22Rv1 (cell line): ENCODE measurements around the gene JAKMIP1.

ENCODE experiments used
- H3K27ac ChIP-seq: fragments of 450-650 bp; 2 replicates; pipeline ENCODE4 v1.5.1; 2017
- ZFX ChIP-seq: fragments of 450-650 bp; IDR thresholded peaks from 2 replicates; pipeline ENCODE4 v1.6.1; 2017; ENCODE audit warnings: antibody characterized with exemption, borderline replicate concordance
- TF ChIP-seq, protein P1 (sequence below): fragments of 450-650 bp; IDR thresholded peaks from 2 replicates; pipeline ENCODE4 v1.5.1; 2017; ENCODE audit warnings: mild to moderate bottlenecking

The JAKMIP1 gene

DNA sequence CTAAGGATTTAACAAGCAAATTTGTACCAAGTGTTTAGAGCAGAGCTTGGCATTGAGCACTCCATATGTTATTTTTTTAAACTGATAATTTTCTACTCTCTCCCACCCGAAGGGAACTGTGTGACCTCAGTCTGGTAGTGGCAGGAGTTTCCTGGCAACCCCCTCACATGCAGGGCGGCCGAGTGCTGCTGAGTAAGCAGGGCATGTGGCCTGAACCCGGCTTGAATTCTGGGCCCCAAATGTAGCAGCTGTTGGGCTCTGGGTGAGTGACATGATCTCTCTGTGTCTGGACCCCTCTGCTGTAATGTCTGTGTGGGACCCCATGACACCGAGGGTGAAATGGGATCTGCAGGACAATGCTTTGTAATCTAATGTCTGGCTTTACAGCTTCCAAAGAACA, 168.5 kb downstream of the JAKMIP1 start:
- no peak for TF ChIP-seq ZFX
- TF ChIP-seq, protein P1, sequence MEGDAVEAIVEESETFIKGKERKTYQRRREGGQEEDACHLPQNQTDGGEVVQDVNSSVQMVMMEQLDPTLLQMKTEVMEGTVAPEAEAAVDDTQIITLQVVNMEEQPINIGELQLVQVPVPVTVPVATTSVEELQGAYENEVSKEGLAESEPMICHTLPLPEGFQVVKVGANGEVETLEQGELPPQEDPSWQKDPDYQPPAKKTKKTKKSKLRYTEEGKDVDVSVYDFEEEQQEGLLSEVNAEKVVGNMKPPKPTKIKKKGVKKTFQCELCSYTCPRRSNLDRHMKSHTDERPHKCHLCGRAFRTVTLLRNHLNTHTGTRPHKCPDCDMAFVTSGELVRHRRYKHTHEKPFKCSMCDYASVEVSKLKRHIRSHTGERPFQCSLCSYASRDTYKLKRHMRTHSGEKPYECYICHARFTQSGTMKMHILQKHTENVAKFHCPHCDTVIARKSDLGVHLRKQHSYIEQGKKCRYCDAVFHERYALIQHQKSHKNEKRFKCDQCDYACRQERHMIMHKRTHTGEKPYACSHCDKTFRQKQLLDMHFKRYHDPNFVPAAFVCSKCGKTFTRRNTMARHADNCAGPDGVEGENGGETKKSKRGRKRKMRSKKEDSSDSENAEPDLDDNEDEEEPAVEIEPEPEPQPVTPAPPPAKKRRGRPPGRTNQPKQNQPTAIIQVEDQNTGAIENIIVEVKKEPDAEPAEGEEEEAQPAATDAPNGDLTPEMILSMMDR = no peak
- no peak overlapping the region for H3K27ac ChIP-seq

DNA sequence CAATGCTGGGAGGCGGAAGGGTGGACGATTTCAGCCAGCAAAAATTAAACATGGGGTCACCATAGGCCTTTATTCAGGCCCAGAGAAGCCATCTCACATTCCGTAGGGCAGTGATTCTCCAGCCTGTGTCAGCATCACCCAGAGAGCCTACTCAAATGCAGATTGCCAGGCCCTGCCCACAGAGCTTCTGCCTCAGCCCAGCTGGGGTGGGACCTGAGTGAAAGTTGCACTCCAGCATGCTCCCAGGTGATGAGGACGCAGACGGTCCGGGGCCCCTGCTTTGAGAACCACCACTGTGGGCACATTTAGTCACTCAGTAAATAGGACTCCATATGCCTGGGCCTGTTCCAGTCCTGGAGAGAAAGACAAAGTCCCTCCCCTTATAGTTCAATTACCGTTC, 169.7 kb downstream of the JAKMIP1 start:
- H3K27ac ChIP-seq = no peak overlapping the region
- TF ChIP-seq, protein P1 = no peak
- TF ChIP-seq ZFX = no peak

DNA sequence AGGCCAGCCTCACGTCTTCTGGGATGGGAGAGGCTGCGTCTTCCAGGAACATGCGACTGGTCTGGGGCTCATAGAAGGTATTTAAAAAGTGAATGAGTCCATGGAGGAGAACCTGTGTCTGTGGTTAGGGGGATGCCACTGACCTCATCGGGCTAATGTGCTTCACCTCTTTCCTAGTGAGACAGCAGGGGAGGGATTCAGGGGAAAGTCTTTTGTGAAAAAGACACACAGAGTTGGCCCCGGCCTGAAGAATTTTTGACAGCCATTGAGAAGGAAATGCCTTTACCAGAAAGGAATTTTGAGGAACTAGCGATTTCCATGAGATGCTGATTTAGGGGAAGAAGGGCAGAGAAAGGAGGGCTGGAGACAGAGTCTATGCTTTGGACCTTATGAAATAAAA, 171.1 kb downstream of the JAKMIP1 start:
- no peak for TF ChIP-seq ZFX
- TF ChIP-seq, protein P1 = no peak
- H3K27ac ChIP-seq = no peak overlapping the region

DNA sequence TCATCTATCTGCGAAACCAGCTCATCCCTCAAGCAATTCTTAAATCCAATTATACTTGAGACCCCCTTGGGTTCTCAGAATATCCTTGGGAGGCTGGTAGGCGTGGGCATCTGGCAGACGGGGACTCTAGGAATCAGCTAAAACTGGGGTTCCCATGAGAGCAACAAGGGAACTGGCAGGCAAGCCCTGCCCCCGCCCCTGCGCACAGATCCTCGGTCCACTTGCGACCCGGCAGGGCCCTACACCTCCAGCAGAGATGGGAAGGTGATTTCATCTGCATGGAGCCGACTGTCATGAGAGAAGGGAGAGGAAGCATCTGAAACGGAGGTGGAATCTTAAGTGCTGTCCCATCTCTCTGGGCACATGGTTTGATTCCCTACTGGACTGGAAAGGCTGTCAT, 172.2 kb downstream of the JAKMIP1 start:
- TF ChIP-seq ZFX = no peak
- TF ChIP-seq, protein P1 = no peak
- H3K27ac ChIP-seq = no peak overlapping the region

DNA sequence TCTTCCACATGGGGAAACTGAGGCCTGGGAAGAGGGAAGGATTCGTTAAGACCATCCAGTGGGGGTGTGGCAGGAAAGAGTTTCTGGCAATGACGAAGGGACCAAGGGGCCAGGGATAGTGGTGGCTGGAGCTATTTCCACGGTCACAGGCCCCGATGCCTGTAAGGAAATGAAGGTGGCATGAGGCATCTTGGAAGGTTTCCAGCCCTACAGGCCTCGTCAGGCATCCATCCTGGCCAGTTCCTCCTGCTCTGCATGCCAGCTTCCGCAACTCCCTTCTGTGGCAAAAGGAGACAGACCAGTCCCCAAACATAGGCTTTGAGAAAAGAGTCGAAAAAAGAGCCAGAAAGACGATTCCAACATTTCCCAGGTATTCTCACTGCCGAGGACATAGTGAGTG, 173.0 kb downstream of the JAKMIP1 start:
- H3K27ac ChIP-seq = no peak overlapping the region
- TF ChIP-seq ZFX = no peak
- TF ChIP-seq, protein P1 = no peak

DNA sequence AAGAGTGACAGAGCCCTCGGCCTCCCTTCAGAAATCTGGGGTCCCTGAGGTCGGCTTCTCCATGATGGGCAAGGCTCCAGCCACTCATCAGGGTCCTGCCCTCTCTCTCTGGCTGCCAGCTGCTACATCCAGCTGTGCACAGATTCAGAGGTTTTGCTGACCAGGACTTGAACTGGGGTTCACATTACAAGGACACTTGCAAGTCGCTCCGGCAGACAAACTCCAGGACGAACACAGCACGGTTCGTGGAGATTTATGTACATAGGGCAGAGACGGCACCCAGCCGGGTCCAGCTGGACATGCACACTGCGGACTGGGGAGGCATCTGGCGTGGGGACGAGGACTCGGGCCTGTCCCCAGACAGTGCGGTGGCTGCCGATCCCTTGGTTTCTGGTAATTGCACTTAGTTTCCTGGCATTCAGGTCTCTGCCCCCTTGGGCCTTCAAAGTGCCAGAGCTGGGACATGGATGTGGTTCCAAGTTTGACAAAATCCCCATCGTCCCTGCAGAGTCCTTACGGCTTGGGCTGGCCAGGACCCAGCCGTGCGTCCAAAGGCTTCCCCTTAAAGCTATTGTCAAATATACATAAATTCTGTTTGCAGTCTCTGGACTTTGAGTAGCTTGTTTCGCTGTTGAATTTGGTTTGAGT, 175.9 kb downstream of the JAKMIP1 start:
- no peak overlapping the region for H3K27ac ChIP-seq
- TF ChIP-seq, protein P1 = no peak
- no peak for TF ChIP-seq ZFX

DNA sequence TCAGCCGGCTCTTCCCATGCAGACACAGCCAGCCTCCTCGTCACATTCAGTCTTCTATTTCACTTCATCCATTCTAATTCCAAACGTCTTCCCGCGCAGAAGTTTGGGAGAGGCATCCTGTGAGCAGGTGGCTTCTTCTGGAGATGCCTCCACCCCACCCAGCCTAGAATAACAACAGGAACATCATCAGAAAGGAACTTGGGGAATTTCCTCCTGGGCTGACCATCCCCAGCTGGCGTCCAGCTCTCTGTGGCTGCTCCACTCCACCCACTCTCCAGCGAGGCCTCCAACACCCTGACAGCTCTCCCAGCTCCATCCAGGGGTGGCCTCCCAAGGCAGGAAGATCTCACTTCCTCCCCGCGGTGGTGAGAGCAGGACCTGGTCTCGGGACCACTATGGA, 176.6 kb downstream of the JAKMIP1 start:
- TF ChIP-seq, protein P1 = no peak
- no peak for TF ChIP-seq ZFX
- no peak overlapping the region for H3K27ac ChIP-seq
